HL-60 (cell line): Measurements from ENCODE around the gene FUT8.
"Not testable (repeated sequence)": the region's sequence is repeated elsewhere in the genome, so short reads cannot be mapped to it uniquely, and the experiment has no call there.

Source experiments
- DNase-seq, 2 experiments: peaks; one replicate each; pipeline ENCODE4 v3.0.0-alpha.2; 2010 to 2020; ENCODE audit warnings: low read depth in 1 of 2, low spot score in 1 of 2
- H3K27ac ChIP-seq: fragments of 250-450 bp; sonication (Bioruptor Pico); replicated peaks from 2 replicates; pipeline ENCODE4 v1.5.1; 2020; ENCODE audit warnings: mild to moderate bottlenecking, moderate library complexity
- H3K27me3 ChIP-seq: fragments of 250-450 bp; sonication (Bioruptor Pico); 2 replicates; pipeline ENCODE4 v1.5.1; 2021; ENCODE audit warnings: mild to moderate bottlenecking, moderate library complexity; ENCODE audit not compliant: insufficient read depth, poor library complexity, severe bottlenecking
- H3K4me3 ChIP-seq: replicated peaks from 2 replicates; pipeline ENCODE4 v1.5.1; 2011; ENCODE audit warnings: mild to moderate bottlenecking, control low read depth, low read length; ENCODE audit not compliant: insufficient read depth
- CTCF ChIP-seq: IDR thresholded peaks from one replicate; pipeline ENCODE4 v1.5.1; 2011; ENCODE audit warnings: low read length, control low read depth, inconsistent platforms; ENCODE audit not compliant: insufficient read depth
- GABPA ChIP-seq: IDR thresholded peaks from 2 replicates; pipeline ENCODE4 v1.6.1; 2012; ENCODE audit warnings: low read depth
- POLR2AphosphoS5 ChIP-seq: IDR thresholded peaks from 2 replicates; pipeline ENCODE4 v1.6.1; 2012; ENCODE audit warnings: low read depth
- REST ChIP-seq: IDR thresholded peaks from 2 replicates; pipeline ENCODE4 v1.6.1; 2012; ENCODE audit warnings: low read depth; ENCODE audit not compliant: insufficient replicate concordance
- SPI1 ChIP-seq: IDR thresholded peaks from 2 replicates; pipeline ENCODE4 v1.6.1; 2012; ENCODE audit warnings: low read depth, mild to moderate bottlenecking, borderline replicate concordance

Gene FUT8

GRCh38 chr14:65461730-65462129 lies 49.2 kb downstream of the FUT8 start:
- H3K27ac ChIP-seq: no peak overlapping the region

GRCh38 chr14:65462411-65462810 lies 49.9 kb downstream of the FUT8 start:
- H3K27me3 ChIP-seq: no peaks in the 10 kb centered on the region
- no peak for DNase-seq
- no peak overlapping the region for H3K27ac ChIP-seq
- H3K4me3 ChIP-seq: no peak overlapping the region
- no peak for TF ChIP-seq GABPA
- no peak for TF ChIP-seq POLR2AphosphoS5
- TF ChIP-seq SPI1: no peak
- TF ChIP-seq CTCF: no peak
- TF ChIP-seq REST: no peak

More at GRCh38 chr14:65461730-65462129, 49.2 kb downstream of the FUT8 start:
- Histone ChIP-seq H3K4me3 (no peak overlapping the region), H3K27me3 (no peaks in the 10 kb centered on the region)
- TF ChIP-seq CTCF (no peak), POLR2AphosphoS5 (no peak), REST (no peak), SPI1 (no peak), GABPA (no peak)
- DNase-seq: no peak

GRCh38 chr14:65465584-65465983 lies 53.1 kb downstream of the FUT8 start:
- no peaks in the 10 kb centered on the region for H3K27me3 ChIP-seq
- H3K27ac ChIP-seq: no peak overlapping the region
- DNase-seq: no peak
- no peak for TF ChIP-seq CTCF
- no peak overlapping the region for H3K4me3 ChIP-seq

GRCh38 chr14:65467926-65468325 lies 55.4 kb downstream of the FUT8 start:
- H3K27me3 ChIP-seq, DNase-seq, H3K27ac ChIP-seq, H3K4me3 ChIP-seq: not testable (repeated sequence)
